ENCODE measurements around the gene NCOR2. TPM values are rescaled to one million over a fixed set of nuclear protein-coding genes. Genes with fewer than 3 reads are reported as not detected.

NCOR2 gene
- total and polyA plus RNA-seq, 2 of the 8 experiments (the other 6 are each of a cell fraction or from before 2014, with no cell fraction given), result 14.8 to 275 TPM

DNA sequence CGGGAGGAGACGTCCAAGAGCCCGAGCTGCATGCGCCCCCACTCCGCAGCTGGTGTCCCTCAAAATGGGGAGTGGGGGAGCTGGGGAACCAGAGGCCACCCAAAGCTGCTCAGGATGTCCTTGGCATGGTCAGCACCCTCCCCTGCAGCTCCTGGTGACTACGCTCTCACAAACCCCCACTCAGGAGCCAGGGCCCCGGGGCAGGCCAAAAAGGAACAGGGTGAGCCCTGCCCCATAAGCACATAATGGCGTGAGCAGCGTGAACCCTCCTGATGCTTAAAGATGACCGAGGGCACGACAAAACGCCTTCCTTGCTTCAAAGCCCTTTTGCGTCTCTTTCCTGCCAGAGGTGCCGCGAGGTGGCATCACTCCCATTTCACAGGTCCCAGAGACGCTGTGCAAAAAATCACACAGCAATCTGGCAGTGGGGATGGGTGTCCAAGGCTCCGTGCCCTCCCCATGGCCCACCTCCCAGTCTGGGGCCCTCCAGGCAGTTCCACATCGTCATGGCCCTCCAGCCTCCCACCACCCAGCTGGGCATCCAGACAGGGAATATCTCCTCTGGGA is 13.5 kb downstream of the NCOR2 start:
- 88% methylated on average over 18 of the region's 18 CpGs; no CpG with 5 or more reads in 1 of the 2 experiments for WGBS, 2 experiments (ENCODE audit: extremely low coverage in 1 of 2, insufficient coverage in 1 of 2, insufficient read length in 1 of 2, insufficient replicate concordance in 2 of 2, low coverage in 1 of 2, low lambda C conversion rate in 2 of 2, missing lambda C conversion rate in 1 of 2)
- no peak overlapping the region for H3K18ac ChIP-seq (ENCODE audit: extremely low read depth, low read length)
- H2BK12ac ChIP-seq (ENCODE audit: low read depth, low read length), result peak overlapping the region; percentile 50; the same call in 1 of the 2 replicates
- no peaks in the 10 kb centered on the region for H3K9me3 ChIP-seq (ENCODE audit: insufficient read depth in 2 of 2, low read depth in 1 of 2, low read length in 1 of 2)
- FAIRE-seq (no peak), DNase-seq (ENCODE audit: low read depth in 1 of 2, low spot score in 2 of 2) (no peak)
- no peak overlapping the region for H3K4ac ChIP-seq (replicated peaks; ENCODE audit: insufficient read length, low read depth, low read length)
- H3K4me1 ChIP-seq (replicated peaks in 1 of 4; ENCODE audit: control insufficient read depth in 3 of 4, insufficient read depth in 4 of 4, low read length in 3 of 4), result peaks cover 13 to 49% (median 30%) of the 10 kb centered on the region in 4 experiments
- H3K9ac ChIP-seq (replicated peaks in 1 of 4; ENCODE audit: extremely low read depth in 1 of 4, low read depth in 3 of 4, low read length in 3 of 4), result no peak overlapping the region
- H3K79me2 ChIP-seq (ENCODE audit: control insufficient read depth in 1 of 2, insufficient read depth in 2 of 2, low read length in 2 of 2), result peaks cover 78 to 100% of the 10 kb centered on the region in 2 experiments
- peaks cover 22% of the 10 kb centered on the region for H3K79me1 ChIP-seq (ENCODE audit: low read depth, low read length)
- H2BK20ac ChIP-seq (ENCODE audit: low read length), result no peak overlapping the region
- H3K4me3 ChIP-seq (ENCODE audit: extremely low read depth in 1 of 4, insufficient read depth in 2 of 4, low read depth in 3 of 4, low read length in 4 of 4), result no peak overlapping the region
- H4K8ac ChIP-seq (ENCODE audit: extremely low read depth, insufficient read depth, low read length), result peak overlapping the region; percentile 18; the same call in 1 of the 2 replicates
- peak overlapping the region; percentile 4 for H2BK5ac ChIP-seq (ENCODE audit: low read depth, low read length)
- no peak overlapping the region for H3K14ac ChIP-seq (ENCODE audit: insufficient read length)
- no peak overlapping the region for H3K56ac ChIP-seq (replicated peaks; ENCODE audit: insufficient read length, low read depth, low read length)
- no peak overlapping the region for H2AK5ac ChIP-seq (ENCODE audit: low read depth, low read length)
- POLR2A ChIA-PET (ENCODE audit: partially characterized antibody), result interaction anchor here (6.3 kb wide), 1 partner anchor 11 kb away, joined by 31 read pairs; no protein-coding TSS in a partner anchor
- H3K4me2 ChIP-seq (ENCODE audit: insufficient read depth in 1 of 2, low read depth in 2 of 2, low read length in 2 of 2), result no peak overlapping the region
- H4K5ac ChIP-seq (ENCODE audit: insufficient read length, low read depth, low read length), result no peak overlapping the region
- CTCF ChIA-PET (ENCODE audit: partially characterized antibody), result interaction anchor here (0.7 to 1.9 kb wide), 8 partner anchors 9 to 180 kb away, joined by 3 to 7 read pairs (median 4); no protein-coding TSS in a partner anchor
- H4K20me1 ChIP-seq (replicated peaks in 1 of 2; ENCODE audit: control insufficient read depth in 1 of 2, insufficient read depth in 2 of 2, low read length in 2 of 2), result peaks cover 40 to 65% of the 10 kb centered on the region in 2 experiments
- no peak overlapping the region for H2BK15ac ChIP-seq (ENCODE audit: low read length)
- H3K27ac ChIP-seq (ENCODE audit: low read depth, low read length), result no peak overlapping the region
- no peaks in the 10 kb centered on the region for H3K36me3 ChIP-seq (ENCODE audit: control insufficient read depth in 2 of 4, insufficient read depth in 4 of 4, low read length in 3 of 4)
- H3K23me2 ChIP-seq (ENCODE audit: low read depth, low read length), result no peaks in the 10 kb centered on the region
- H4K91ac ChIP-seq (replicated peaks; ENCODE audit: insufficient read length, low read length), result no peak overlapping the region
- no peak overlapping the region for H2AFZ ChIP-seq (ENCODE audit: low read length)
- H3K23ac ChIP-seq (ENCODE audit: insufficient read length), result no peak overlapping the region
- no peak overlapping the region for H2BK120ac ChIP-seq (replicated peaks; ENCODE audit: low read depth, low read length)
- no peaks in the 10 kb centered on the region for H3K27me3 ChIP-seq (replicated peaks in 1 of 4; ENCODE audit: control insufficient read depth in 3 of 4, extremely low read depth in 1 of 4, insufficient read depth in 3 of 4, low read length in 3 of 4)
- TF ChIP-seq RXRA (IDR thresholded peaks at IDR 0.05; ENCODE audit: insufficient read depth, low read depth, low read length), result no peak
- no peak for TF ChIP-seq KDM1A (IDR thresholded peaks at IDR 0.05; ENCODE audit: borderline replicate concordance, low read length)
- TF ChIP-seq CBX8 (IDR thresholded peaks at IDR 0.05; ENCODE audit: borderline replicate concordance, low read depth, low read length), result no peak
- TF ChIP-seq HDAC6 (IDR thresholded peaks at IDR 0.05; ENCODE audit: low read depth, low read length), result no peak
- TF ChIP-seq SP2 (IDR thresholded peaks at IDR 0.05; ENCODE audit: low read length), result no peak
- no peak for TF ChIP-seq JUN (IDR thresholded peaks at IDR 0.05; ENCODE audit: low read depth, low read length)
- TF ChIP-seq KDM4A (IDR thresholded peaks at IDR 0.05; ENCODE audit: low read depth, low read length, severe bottlenecking), result no peak
- TF ChIP-seq RAD21 (IDR thresholded peaks at IDR 0.05 in 1 of 2, conservative IDR thresholded peaks at IDR 0.05 in 1 of 2; ENCODE audit: low read depth in 2 of 2, low read length in 2 of 2), result no peak
- no peak for TF ChIP-seq SRF (IDR thresholded peaks at IDR 0.05; ENCODE audit: low read depth, low read length)
- TF ChIP-seq, protein P1, sequence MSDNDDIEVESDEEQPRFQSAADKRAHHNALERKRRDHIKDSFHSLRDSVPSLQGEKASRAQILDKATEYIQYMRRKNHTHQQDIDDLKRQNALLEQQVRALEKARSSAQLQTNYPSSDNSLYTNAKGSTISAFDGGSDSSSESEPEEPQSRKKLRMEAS (IDR thresholded peaks at IDR 0.05), result no peak
- no peak for TF ChIP-seq TAF7 (optimal IDR thresholded peaks at IDR 0.05; ENCODE audit: borderline replicate concordance, low read depth, low read length)
- TF ChIP-seq SP1 (IDR thresholded peaks at IDR 0.05; ENCODE audit: low read depth, low read length), result no peak
- no peak for TF ChIP-seq EP300 (IDR thresholded peaks at IDR 0.05; ENCODE audit: borderline replicate concordance in 1 of 2, low read depth in 2 of 2, low read length in 2 of 2)

Measured in H1 (cell line).